ENCODE results near the gene POM121L12.

Gene POM121L12

DNA sequence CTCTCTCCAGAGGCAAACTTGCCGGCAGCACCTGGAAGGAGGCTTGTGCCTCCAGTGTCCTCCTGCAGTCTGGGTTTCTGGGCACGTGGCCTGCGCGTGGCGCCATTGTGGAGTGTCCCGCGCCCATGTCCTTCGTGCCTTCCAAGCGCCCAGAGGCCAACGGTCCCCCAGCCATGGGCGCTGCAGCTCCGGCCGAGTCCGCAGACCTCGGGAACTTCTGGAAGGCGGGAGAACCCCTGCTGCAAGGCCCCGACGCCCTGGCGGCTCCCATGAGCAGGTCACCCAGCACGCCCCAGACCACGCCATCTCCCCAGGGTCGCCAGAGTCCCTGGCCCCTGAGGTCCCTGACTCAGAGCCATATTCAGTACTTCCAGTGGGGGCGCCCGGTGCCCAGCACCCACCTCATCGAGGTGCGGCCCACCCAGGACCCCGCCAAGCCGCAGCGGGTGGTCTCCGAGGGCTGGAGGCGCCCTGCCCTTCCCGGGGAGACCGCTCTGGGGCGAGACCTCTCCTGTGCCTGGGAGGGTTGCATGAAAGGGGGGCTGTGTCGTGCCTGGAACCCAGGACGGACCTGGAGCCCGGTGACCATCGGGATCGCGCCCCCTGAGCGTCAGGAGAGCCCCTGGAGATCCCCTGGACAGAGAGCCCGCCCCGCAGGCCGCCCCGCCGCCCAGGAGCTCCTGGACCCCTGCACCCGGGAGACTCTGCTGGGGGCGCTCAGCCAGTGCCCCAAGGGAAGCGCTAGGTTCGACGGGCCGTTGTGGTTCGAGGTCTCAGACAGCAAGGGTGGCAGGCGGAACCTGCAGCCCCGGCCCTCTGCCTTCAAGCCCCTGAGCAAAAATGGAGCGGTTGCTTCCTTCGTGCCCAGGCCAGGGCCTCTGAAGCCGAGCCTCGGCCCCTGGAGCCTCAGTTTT lies at the start of gene POM121L12:
TSS of gene POM121L12 (plus strand) at position 135 of the 914 bp plus-strand sequence. CDS start at position 174, 39 bp downstream.
- no peak for DNase-seq (ENCODE audit: low read depth)

DNA sequence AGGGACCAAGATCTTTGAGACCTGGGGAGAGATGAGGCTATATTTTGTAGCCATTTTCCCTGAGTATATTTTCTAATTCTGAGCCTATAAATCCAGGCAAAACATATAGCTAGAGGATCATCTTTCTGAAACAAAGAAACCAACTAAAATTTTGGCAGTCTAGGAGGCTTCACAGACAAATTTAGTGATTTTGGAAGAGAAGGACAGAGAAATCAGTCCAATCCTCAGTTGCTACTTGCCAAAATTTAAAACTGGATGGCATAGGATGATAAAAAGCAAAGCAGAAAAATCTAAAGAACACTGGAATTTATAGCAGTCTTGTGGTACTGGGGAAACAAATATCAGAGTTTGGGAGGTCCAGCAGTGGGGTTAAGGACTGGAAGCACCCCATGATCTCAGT lies 43.4 kb upstream of the POM121L12 start:
- DNase-seq (ENCODE audit: low read depth): no peak

DNA sequence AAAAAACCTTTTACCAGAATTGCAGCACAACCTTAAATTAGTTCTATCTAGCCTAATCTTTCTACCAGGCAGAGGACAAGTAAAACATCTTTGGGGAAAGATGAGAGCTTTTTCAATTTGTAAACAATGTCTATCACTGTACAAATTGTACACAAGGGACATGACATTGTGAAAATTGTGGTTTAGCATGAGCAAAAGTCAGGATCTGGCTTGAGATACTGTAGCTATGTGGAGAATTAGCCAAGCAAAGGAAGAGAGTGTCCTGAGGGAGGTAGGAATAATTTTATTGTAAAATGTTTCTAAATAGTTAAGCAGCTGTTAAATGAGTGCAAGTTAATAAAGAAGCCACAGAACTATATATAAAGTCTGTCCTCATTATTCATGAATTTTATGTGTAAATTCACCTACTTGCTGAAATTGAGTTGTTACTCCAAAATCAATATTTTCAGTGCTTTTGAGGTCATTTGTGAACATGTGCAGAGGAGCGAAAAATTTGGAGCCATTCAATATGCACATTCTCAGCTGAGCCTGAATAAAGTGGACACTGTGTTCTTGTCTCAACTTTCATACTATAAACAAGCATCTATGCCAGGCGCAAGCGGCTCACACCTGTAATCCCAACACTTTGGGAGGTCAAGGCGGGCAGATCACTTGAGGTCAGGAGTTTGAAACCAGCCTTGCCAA lies 42.8 kb upstream of the POM121L12 start:
- no peak for DNase-seq (ENCODE audit: low read depth)

DNA sequence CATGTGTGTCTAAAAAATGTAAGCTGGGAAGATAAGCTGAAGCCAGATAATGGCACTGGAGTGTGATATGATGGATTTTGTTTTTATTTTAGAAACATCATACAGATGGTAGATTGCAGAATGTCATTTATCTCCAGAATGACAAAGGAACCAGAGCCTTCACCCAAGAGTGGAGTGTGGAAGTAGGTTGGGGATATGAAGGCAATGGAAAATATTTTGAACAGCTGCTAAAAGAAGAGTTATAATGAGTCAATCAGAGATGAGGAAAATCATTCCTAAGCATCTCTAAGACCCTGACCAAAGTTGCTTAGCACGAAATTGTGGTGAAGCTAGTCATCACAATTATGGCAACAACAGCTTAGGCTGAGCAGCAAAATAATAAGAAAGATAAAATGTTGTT lies 39.8 kb upstream of the POM121L12 start:
- DNase-seq (ENCODE audit: low read depth): no peak

DNA sequence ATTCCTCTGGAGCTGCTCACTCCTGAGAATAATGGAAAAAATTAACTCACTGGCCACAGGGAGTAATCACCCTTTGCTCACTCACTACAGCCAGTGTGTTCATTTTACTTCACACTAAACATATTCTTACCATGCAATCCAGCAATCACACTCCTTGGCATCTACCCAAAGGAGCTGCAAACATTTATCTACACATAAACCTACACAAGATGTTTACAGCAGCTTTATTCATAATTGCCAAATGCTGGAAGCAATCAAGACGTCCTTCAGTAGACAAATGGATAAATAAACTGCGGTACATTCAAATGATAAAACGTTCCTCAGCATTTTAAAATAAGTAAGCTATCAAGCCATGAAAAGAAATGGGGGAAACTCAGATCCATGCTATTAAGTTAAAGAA lies 34.2 kb upstream of the POM121L12 start:
- DNase-seq (ENCODE audit: low read depth): no peak

DNA sequence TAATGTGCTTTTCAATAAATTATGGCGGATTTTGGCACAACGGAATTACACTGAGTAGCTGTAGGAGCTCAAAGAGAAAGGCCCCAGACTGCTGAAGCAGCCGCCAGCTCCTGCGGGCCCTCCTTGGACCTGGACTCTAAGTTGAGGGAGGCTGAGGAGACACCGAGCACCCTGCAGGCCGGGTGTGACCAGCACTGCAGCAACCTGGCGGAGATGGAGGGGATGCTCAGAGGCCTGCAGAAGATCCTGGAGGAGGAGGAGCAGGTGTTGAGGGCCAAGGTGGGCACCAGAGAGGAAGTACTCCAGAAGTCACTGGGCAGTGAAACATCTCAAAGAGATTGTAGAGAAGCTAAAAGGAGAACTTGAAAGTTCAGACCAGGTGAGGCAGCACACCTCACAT lies 33.0 kb upstream of the POM121L12 start:
- no peak for DNase-seq (ENCODE audit: low read depth)

DNA sequence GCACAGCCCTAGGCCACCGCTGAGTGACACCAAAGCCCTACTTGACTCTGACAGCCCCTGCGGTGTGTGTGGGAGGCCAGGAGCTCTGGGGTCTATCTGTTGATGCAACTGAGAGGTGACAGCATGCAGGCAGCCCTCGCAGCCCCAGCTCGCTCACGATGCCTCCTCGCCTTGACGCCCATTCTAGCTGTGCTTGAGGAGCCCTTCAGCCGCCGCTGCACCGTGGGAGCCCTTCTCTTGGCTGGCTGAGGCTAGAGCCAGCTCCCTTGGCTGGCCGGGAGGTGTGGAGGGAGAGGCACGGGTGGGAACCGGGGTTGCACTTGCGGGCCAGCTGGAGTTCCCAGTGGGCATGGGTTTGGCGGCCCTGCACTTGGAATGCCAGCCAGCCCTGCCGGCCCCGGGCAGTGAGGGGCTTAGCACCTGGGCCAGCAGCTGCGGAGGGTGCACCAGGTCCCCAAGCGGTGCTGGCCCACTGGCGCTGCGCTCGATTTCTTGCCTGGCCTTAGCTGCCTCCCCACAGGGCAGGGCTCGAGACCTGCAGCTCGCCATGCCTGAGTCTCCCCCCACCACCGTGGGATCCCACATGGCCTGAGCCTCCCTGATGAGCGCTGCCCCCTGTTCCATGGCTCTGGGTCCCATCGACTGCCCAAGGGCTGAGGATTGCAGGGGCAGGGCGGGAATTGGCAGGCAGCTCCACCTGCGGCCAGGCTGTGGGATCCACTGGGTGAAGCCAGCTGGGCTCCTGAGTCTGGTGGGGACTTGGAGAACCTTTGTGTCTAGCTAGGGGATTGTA lies 31.6 kb upstream of the POM121L12 start:
- DNase-seq (ENCODE audit: low read depth): no peak

DNA sequence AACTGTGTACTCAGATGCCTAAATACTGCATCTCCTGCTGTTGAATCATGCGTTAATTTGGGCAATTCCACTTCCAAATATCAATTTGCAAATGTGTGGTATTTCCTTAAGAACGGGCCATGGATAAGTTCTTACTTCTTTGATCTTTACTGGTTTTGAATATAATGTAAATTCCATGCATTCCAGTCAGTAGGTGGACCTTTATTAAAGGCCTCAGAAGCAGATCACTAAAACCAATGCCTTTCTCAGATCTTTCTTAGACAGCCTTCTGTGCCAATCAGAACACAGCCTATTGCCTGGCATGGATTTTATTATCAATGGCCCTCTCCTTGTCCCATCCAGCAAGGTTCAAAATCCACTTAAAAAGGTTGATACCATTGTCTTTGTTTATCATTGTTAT lies 21.5 kb upstream of the POM121L12 start:
- DNase-seq (ENCODE audit: low read depth): no peak

DNA sequence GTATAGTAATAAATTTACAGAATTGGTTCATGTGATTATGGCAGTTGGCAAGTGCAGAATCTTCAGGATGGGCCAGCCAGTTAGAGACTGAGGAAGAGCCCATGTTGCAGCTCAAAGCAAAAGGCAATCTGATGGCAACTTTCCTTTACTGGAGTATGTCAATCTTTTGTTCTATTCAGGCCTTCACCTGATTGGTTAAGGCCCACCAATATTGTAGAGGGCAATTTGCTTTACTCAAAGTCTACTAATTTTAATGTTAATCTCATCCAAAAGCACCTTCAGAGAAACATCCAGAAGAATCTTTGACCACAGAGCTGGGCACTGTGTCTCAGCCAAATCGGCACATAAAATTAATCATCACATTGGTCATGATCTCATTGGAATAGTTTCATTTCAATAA lies 20.0 kb upstream of the POM121L12 start:
- DNase-seq (ENCODE audit: low read depth): no peak

DNA sequence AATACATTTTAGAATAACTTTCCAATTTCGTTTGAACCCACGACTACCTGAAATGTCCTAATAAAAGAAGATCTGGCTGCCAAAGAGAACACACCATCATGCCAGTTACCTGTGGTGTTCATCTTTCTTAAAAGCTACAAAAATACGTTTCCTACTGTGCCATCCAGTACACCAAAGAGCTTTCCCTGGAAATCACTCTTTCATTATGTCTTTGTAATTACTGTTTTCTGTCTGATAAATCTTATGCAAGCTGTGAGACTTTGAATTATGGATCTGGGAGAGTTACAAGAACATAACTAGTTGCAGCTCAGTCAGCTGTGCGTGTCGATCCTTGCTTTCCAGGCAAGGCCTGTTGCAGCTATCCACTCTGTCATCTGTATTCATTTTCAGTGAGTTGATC lies 12.5 kb upstream of the POM121L12 start:
- no peak for DNase-seq (ENCODE audit: low read depth)

DNA sequence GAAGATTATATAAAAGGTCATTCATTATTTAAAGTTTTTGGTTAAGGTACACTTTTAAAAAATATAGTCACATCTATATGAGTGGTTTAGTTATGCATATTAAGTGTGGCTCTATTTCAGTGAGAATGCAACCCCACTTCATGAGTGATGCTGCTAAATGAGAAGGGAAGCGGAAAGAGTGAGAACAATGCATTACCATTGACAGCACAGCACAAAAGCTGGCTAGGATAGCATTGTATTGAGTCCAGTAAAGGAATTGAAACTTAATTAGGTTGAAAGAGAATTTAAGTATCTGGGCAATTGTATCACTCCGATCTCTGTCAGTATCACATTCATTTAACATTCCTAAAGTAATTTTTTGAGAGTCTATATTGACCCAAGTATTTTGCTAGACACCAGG lies 13.2 kb downstream of the POM121L12 start:
- no peak for DNase-seq (ENCODE audit: low read depth)

DNA sequence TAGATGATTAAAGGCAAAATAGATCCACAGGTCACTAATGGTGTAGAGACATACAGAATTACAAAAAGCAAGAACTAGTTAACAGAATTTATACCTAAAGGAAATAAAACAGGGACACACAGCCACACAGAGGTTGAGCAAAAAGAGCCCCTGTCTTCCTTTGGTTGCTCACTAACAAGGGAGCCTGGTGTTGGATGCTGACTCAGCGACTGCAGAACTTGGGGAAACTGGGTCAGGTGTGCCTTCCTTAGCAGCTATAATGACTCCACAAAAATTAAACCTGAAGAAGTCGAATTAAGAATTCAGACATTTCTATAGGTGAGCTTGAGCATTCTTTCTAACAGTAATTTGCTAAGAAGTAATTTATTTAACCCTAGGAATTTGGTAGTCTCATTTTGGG lies 15.0 kb downstream of the POM121L12 start:
- DNase-seq (ENCODE audit: low read depth): no peak

DNA sequence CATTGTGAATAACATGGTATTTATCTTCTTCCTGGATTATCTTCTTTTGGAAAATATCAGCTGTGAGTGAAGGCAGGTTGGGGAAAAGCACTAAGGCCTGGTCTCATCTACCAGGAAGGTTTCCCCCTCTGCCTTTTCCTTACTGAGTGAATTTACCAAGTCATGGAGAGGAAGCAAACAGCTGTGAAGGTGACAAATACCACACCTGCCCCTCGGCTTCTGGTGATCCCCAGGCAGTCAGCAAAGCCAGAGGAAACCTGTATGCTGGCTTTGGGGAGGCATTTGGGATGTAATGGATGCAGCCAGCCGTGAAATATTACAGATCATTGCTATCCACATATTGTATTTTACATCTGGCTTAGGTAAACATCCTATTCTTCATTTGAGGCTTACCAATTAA lies 24.2 kb downstream of the POM121L12 start:
- DNase-seq (ENCODE audit: low read depth): no peak

DNA sequence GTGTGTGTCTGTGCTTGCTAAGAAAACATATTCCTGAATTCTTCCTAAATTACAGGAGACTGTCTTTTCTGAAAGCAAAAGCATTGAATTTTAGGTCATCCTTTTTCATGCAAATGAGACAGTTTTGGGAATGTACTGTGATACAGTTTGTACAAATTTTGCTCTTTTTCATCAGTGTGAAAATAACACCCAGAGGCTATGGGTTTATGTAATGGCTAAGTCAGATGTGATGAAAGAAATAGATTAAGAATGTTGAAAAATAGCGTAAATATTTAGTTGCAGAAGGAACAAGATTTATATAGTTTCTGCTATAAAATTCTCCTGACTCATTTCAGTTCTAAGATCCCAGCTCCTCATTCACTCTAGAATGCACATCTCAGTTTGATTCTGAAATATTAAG lies 24.6 kb downstream of the POM121L12 start:
- no peak for DNase-seq (ENCODE audit: low read depth)

DNA sequence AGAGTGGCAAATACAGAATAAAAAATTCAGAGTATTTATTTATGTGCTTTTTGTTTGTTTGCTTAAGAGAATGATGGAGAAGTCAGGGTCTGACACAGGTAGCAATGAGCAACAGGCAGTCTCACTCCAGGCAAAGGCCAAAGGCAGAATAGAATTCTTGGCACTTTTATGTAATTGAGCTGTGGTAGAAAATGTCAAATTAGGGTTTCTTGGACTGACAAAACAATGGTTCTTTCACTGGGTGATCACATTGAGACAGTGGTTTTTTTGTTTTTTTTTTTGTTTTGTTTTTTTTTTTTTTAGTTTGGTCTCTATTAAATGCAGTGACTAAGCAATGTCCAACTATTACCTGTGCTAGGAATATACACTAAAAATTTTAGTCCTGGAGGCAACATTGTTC lies 27.4 kb downstream of the POM121L12 start:
- DNase-seq (ENCODE audit: low read depth): no peak

DNA sequence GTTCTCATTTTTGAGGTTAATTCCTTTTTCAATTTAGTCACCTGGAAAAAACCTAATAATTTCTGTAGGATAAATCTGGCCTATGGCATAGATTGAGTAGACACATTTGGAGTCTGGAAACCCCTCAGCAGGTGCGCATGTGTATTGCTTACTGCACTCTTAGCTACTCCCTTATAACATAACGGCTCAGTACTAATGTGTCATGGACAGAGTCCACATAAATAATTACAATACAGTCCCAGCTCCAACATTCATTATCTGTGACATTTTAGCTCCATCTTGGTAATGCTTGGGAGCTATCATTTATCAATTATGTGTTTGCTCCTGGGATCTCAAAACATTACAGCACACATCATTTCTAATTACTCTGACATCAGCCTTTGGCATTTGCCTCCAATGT lies 33.2 kb downstream of the POM121L12 start:
- DNase-seq (ENCODE audit: low read depth): no peak

DNA sequence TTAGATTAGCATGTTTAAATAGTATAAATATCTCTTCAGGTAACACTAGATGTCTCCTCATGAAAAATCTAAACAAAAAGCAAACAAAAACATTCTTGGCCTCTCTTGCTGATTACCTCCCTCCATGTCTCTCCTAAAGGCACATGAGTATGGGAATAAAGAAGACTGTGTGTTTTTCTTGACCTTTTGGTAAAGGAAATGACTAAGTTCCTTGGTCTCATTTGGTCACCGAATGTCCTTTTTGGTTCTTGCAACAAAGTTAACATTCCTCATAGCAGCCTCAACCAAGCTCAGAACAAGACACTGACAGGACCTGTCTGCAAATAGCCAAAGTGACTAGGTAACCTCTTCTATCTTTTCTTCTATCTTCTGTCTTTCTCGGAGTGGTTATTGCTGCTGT lies 35.5 kb downstream of the POM121L12 start:
- no peak for DNase-seq (ENCODE audit: low read depth)

All from HS-27A (cell line).